Gastrocnemius medialis (tissue), 4 donors: ENCODE measurements around the gene IQGAP1.

Source experiments
- POLR2A ChIP-seq, 2 donors: fragments of 450-650 bp; IDR thresholded peaks; one replicate each; pipeline ENCODE4 v1.6.1; 2017; ENCODE audit warnings: antibody characterized with exemption in 2 of 2, mild to moderate bottlenecking in 2 of 2, moderate library complexity in 2 of 2
- TF ChIP-seq, protein P1 (sequence below), 5 experiments: fragments of 450-650 bp in 3 of 5; fragments of 200-600 bp in 2 of 5; sonication (generic) in 2 of 5; IDR thresholded peaks in 4 of 5; conservative IDR thresholded peaks in 1 of 5; 1 replicate in 4 of 5; 2 replicates in 1 of 5; pipeline ENCODE4 v1.5.1; 2016 to 2019; ENCODE audit warnings: antibody characterized with exemption in 5 of 5, mild to moderate bottlenecking in 3 of 5, moderate library complexity in 3 of 5

GRCh38 chr15:90402223-90402622, 14.2 kb downstream of the IQGAP1 start:
- no peak for TF ChIP-seq POLR2A (IDR thresholded peaks at IDR 0.05)
- TF ChIP-seq, protein P1, sequence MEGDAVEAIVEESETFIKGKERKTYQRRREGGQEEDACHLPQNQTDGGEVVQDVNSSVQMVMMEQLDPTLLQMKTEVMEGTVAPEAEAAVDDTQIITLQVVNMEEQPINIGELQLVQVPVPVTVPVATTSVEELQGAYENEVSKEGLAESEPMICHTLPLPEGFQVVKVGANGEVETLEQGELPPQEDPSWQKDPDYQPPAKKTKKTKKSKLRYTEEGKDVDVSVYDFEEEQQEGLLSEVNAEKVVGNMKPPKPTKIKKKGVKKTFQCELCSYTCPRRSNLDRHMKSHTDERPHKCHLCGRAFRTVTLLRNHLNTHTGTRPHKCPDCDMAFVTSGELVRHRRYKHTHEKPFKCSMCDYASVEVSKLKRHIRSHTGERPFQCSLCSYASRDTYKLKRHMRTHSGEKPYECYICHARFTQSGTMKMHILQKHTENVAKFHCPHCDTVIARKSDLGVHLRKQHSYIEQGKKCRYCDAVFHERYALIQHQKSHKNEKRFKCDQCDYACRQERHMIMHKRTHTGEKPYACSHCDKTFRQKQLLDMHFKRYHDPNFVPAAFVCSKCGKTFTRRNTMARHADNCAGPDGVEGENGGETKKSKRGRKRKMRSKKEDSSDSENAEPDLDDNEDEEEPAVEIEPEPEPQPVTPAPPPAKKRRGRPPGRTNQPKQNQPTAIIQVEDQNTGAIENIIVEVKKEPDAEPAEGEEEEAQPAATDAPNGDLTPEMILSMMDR (IDR thresholded peaks at IDR 0.05 in 4 of 5, conservative IDR thresholded peaks at IDR 0.05 in 1 of 5): no peak
